SU-DHL-6 (cell line): ENCODE measurements around the gene GPC2.

ENCODE experiments used
- H2AFZ ChIP-seq: fragments of 200-600 bp; sonication (generic); 2 replicates; pipeline ENCODE4 v1.6.1; 2014; ENCODE audit warnings: low read depth, mild to moderate bottlenecking, moderate library complexity, mixed read lengths, antibody characterized with exemption, low read length; ENCODE audit not compliant: severe bottlenecking
- H3F3A ChIP-seq: fragments of 200-600 bp; shearing (Covaris generic); 2 replicates; pipeline ENCODE4 v1.6.0; 2016; ENCODE audit warnings: antibody characterized with exemption, mild to moderate bottlenecking; ENCODE audit not compliant: insufficient read depth
- H3K27ac ChIP-seq: fragments of 200-600 bp; sonication (generic); 2 replicates; pipeline ENCODE4 v1.5.1; 2016; ENCODE audit warnings: low read depth, mild to moderate bottlenecking, low read length, moderate library complexity, mixed read lengths
- H3K27me3 ChIP-seq: fragments of 200-600 bp; sonication (generic), shearing (Covaris generic); 2 replicates; pipeline ENCODE4 v1.6.0; 2014; ENCODE audit warnings: mild to moderate bottlenecking, low read length
- H3K36me3 ChIP-seq: fragments of 200-600 bp; sonication (generic); 2 replicates; pipeline ENCODE4 v1.6.1; 2014; ENCODE audit warnings: mild to moderate bottlenecking, low read length, mixed read lengths
- H3K4me2 ChIP-seq: fragments of 300-600, 200-600 bp; shearing (Covaris generic), sonication (generic); 2 replicates; pipeline ENCODE4 v1.6.0; 2014; ENCODE audit warnings: low read length, low read depth, mild to moderate bottlenecking; ENCODE audit not compliant: poor library complexity, severe bottlenecking
- H3K4me3 ChIP-seq: fragments of 200-600 bp; sonication (generic); 2 replicates; pipeline ENCODE4 v1.5.1; 2014; ENCODE audit warnings: antibody characterized with exemption, low read length, mild to moderate bottlenecking, mixed read lengths; ENCODE audit not compliant: insufficient read depth, poor library complexity, severe bottlenecking
- H3K79me2 ChIP-seq: fragments of 200-600 bp; sonication (generic); 2 replicates; pipeline ENCODE4 v1.6.1; 2014; ENCODE audit warnings: mild to moderate bottlenecking, low read length, moderate library complexity; ENCODE audit not compliant: insufficient read depth
- H3K9ac ChIP-seq: fragments of 200-600 bp; sonication (generic); 2 replicates; pipeline ENCODE4 v1.7.0; 2014; ENCODE audit warnings: mild to moderate bottlenecking, low read length
- H3K9me2 ChIP-seq: fragments of 200-600 bp; sonication (generic); replicated peaks from 2 replicates; pipeline ENCODE4 v1.6.1; 2014; ENCODE audit warnings: low read length; ENCODE audit not compliant: insufficient read depth
- H3K9me3 ChIP-seq: fragments of 200-600 bp; sonication (generic); 2 replicates; pipeline ENCODE4 v1.6.1; 2014; ENCODE audit warnings: low read length, mixed read lengths; ENCODE audit not compliant: insufficient read depth
- H4K20me1 ChIP-seq: fragments of 200-600 bp; sonication (generic); 2 replicates; pipeline ENCODE4 v1.6.1; 2014; ENCODE audit warnings: low read depth, mild to moderate bottlenecking, antibody characterized with exemption, low read length, moderate library complexity, mixed read lengths
- CTCF ChIP-seq: fragments of 200-600 bp; sonication (generic); IDR thresholded peaks from one replicate; pipeline ENCODE4 v1.5.1; 2017; ENCODE audit warnings: antibody characterized with exemption, mild to moderate bottlenecking, low read length, moderate library complexity; ENCODE audit not compliant: insufficient read depth, poor library complexity, severe bottlenecking
- EZH2phosphoT487 ChIP-seq: fragments of 200-600 bp; sonication (generic), shearing (Covaris generic); conservative IDR thresholded peaks from 2 replicates; pipeline ENCODE4 v1.6.1; 2018; ENCODE audit warnings: mild to moderate bottlenecking, antibody characterized with exemption, low read length, moderate library complexity, mixed read lengths

The GPC2 gene

DNA sequence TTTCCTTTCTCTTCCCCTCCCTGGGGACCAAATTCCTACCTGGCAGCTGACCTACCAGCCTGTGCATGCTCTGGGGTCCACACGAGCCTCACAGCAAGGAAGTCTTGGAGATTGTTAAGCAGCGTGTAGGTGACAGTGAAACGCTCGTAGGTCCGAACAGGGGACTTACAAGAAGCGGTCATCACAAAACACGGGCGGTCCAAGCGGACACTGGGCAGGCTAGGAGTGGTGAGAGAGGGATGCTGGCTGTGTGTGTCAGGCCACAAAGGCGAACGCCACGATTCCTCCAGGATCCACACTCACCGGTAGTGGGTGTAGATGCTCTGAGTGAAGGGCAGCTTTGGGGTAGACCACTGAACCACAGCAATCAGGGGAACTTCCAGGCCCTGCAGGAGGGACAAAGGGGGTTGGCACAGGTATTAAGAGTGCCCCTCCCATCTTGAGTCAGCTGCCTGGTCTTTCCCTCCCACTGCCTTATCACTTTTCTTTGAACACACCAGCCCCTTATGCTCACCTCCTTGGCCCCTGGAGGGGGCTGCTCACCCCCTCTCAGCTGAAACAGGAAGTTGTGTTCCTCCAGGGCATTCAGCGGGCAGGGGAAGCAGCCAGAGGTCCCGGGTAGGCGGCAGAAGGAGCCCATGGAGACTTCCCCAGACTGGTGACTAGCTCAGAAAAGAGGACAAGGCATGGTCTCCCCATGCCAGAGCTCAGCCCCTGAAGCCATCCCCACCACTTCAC lies 20.7 kb downstream of the GPC2 start:
- H3K79me2 ChIP-seq: peaks cover 13% of the 10 kb centered on the region

GRCh38 chr7:100155553-100156317 lies 21.4 kb downstream of the GPC2 start:
- Histone ChIP-seq H3K9me3 (no peaks in the 10 kb centered on the region), H2AFZ (no peak overlapping the region), H3K4me3 (no peak overlapping the region), H4K20me1 (no peaks in the 10 kb centered on the region), H3K36me3 (no peaks in the 10 kb centered on the region), H3K4me2 (no peak overlapping the region), H3K9ac (no peak overlapping the region), H3K9me2 (no peaks in the 10 kb centered on the region), H3K27ac (peak overlapping the region; percentile 70), H3K79me2 (peaks cover 15% of the 10 kb centered on the region), H3F3A (peaks cover 48% of the 10 kb centered on the region), H3K27me3 (no peaks in the 10 kb centered on the region)
- TF ChIP-seq EZH2phosphoT487 (no peak), CTCF (no peak)

More for the DNA sequence above, 20.7 kb downstream of the GPC2 start:
- Histone ChIP-seq H2AFZ (no peak overlapping the region), H3K4me2 (peak overlapping the region; percentile 89), H4K20me1 (no peaks in the 10 kb centered on the region), H3K4me3 (peak overlapping the region; percentile 95), H3F3A (peaks cover 48% of the 10 kb centered on the region), H3K27ac (peak overlapping the region; percentile 70), H3K9me2 (no peaks in the 10 kb centered on the region), H3K9ac (peak overlapping the region; percentile 92), H3K36me3 (no peaks in the 10 kb centered on the region), H3K9me3 (no peaks in the 10 kb centered on the region), H3K27me3 (no peaks in the 10 kb centered on the region)
- TF ChIP-seq CTCF (no peak), EZH2phosphoT487 (no peak)

- Histone ChIP-seq H3K9me3 (no peaks in the 10 kb centered on the region), H3K27me3 (no peaks in the 10 kb centered on the region), H3F3A (peaks cover 53% of the 10 kb centered on the region), H3K4me3 (no peak overlapping the region), H4K20me1 (no peaks in the 10 kb centered on the region), H2AFZ (no peak overlapping the region), H3K79me2 (peaks cover 23% of the 10 kb centered on the region), H3K9ac (no peak overlapping the region), H3K4me2 (no peak overlapping the region), H3K27ac (no peak overlapping the region), H3K9me2 (no peaks in the 10 kb centered on the region), H3K36me3 (no peaks in the 10 kb centered on the region)
- no peak for TF ChIP-seq EZH2phosphoT487
- TF ChIP-seq CTCF: no peak
Measured at GRCh38 chr7:100154651-100155491, 22.3 kb downstream of the GPC2 start.
